HG03135 (cell line): ENCODE measurements around the gene VWDE.
"Not testable (repeated sequence)": the region's sequence is repeated elsewhere in the genome, so short reads cannot be mapped to it uniquely, and the experiment has no call there.

Experiments
- ATAC-seq: cut with Tn5 transposase; IDR thresholded peaks from one replicate; pipeline ENCODE4 v1.9.1; 2021; ENCODE audit warnings: mild to moderate bottlenecking, moderate library complexity; ENCODE audit not compliant: unreplicated experiment

VWDE gene

GRCh38 chr7:12403287-12404181, at the start of gene VWDE:
VWDE (minus strand) TSS chr7:12403865; CDS start chr7:12403716, 149 bp downstream.
- ATAC-seq, result no peak

- not testable (repeated sequence) for ATAC-seq
Measured at GRCh38 chr7:12453136-12453535, 49.5 kb upstream of the VWDE start.

GRCh38 chr7:12450615-12451014, 47.0 kb upstream of the VWDE start:
- ATAC-seq, result no peak

GRCh38 chr7:12444785-12445184, 41.1 kb upstream of the VWDE start:
- no peak for ATAC-seq

GRCh38 chr7:12440229-12440628, 36.6 kb upstream of the VWDE start:
- no peak for ATAC-seq

GRCh38 chr7:12436896-12437535, 33.4 kb upstream of the VWDE start:
- ATAC-seq, result no peak

- no peak for ATAC-seq
Measured at GRCh38 chr7:12436126-12436525, 32.5 kb upstream of the VWDE start.

- no peak for ATAC-seq
Measured at GRCh38 chr7:12434012-12434642, 30.5 kb upstream of the VWDE start.

- ATAC-seq, result no peak
Measured at GRCh38 chr7:12431886-12432556, 28.4 kb upstream of the VWDE start.

- ATAC-seq, result no peak
Measured at GRCh38 chr7:12425311-12425710, 21.6 kb upstream of the VWDE start.

GRCh38 chr7:12423997-12424745, 20.5 kb upstream of the VWDE start:
- no peak for ATAC-seq

- no peak for ATAC-seq
Measured at GRCh38 chr7:12423355-12423996, 19.8 kb upstream of the VWDE start.

GRCh38 chr7:12422554-12423320, 19.1 kb upstream of the VWDE start:
- no peak for ATAC-seq

- ATAC-seq, result no peak
Measured at GRCh38 chr7:12418452-12418851, 14.8 kb upstream of the VWDE start.

- no peak for ATAC-seq
Measured at GRCh38 chr7:12415072-12415471, 11.4 kb upstream of the VWDE start.

- no peak for ATAC-seq
Measured at GRCh38 chr7:12412407-12412806, 8.7 kb upstream of the VWDE start.

- ATAC-seq, result no peak
Measured at GRCh38 chr7:12410523-12410922, 6.9 kb upstream of the VWDE start.

GRCh38 chr7:12409097-12409711, 5.5 kb upstream of the VWDE start:
- ATAC-seq, result no peak

- ATAC-seq, result not testable (repeated sequence)
Measured at GRCh38 chr7:12407652-12408051, 4.0 kb upstream of the VWDE start.
